Measurements from ENCODE around the gene PSMD9. TPM values are rescaled to one million over a fixed set of nuclear protein-coding genes. Genes with fewer than 3 reads are reported as not detected.

The PSMD9 gene
- total RNA-seq, 1 donor from 2014 or later: 49.8 TPM

GRCh38 chr12:121937654-121938053, 49.1 kb downstream of the PSMD9 start:
- peak in 1 of 2 donors; percentile 11 for DNase-seq (ENCODE audit: low spot score in 2 of 2)
- Histone ChIP-seq H3K4me3 (no peak overlapping the region), H3K27ac (no peak overlapping the region), H3K36me3 (peaks cover 0 to under 1% of the 10 kb centered on the region in 2 donors), H3K9me3 (no peaks in the 10 kb centered on the region), H3K4me1 (no peaks in the 10 kb centered on the region), H3K27me3 (no peaks in the 10 kb centered on the region)
- TF ChIP-seq, protein P1, sequence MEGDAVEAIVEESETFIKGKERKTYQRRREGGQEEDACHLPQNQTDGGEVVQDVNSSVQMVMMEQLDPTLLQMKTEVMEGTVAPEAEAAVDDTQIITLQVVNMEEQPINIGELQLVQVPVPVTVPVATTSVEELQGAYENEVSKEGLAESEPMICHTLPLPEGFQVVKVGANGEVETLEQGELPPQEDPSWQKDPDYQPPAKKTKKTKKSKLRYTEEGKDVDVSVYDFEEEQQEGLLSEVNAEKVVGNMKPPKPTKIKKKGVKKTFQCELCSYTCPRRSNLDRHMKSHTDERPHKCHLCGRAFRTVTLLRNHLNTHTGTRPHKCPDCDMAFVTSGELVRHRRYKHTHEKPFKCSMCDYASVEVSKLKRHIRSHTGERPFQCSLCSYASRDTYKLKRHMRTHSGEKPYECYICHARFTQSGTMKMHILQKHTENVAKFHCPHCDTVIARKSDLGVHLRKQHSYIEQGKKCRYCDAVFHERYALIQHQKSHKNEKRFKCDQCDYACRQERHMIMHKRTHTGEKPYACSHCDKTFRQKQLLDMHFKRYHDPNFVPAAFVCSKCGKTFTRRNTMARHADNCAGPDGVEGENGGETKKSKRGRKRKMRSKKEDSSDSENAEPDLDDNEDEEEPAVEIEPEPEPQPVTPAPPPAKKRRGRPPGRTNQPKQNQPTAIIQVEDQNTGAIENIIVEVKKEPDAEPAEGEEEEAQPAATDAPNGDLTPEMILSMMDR (IDR thresholded peaks at IDR 0.05): no peak
- intact Hi-C loops (cut with DNase I): no loop called here

DNA sequence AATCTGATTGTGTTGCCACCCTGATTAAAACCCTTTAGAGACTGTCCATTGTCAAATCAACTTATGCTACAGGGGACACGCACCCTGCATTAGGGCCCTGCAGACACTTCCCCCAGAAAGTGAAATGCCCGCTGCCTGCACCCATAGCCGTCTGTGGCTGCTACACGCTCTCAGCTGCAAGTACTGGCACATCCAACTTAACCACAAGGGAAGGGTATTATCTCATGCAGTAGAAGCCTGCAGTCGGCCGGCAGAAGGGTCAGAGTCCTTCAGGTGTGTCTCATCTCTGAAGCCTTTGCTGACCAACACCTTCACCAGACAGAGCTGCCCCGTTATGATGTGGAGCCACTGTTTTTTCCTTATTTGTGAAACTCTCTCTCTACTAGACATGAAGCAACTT, 50.6 kb downstream of the PSMD9 start:
- DNase-seq (ENCODE audit: low spot score in 2 of 2): peak in 1 of 2 donors; percentile 18
- peaks cover 0 to 3% of the 10 kb centered on the region in 2 donors for H3K36me3 ChIP-seq
- H3K9me3 ChIP-seq: no peaks in the 10 kb centered on the region
- H3K4me1 ChIP-seq: no peaks in the 10 kb centered on the region
- no peak overlapping the region for H3K27ac ChIP-seq
- no peak overlapping the region for H3K4me3 ChIP-seq
- TF ChIP-seq, protein P1 (IDR thresholded peaks at IDR 0.05): no peak
- intact Hi-C loops (cut with DNase I): no loop called here
- H3K27me3 ChIP-seq: no peaks in the 10 kb centered on the region

DNA sequence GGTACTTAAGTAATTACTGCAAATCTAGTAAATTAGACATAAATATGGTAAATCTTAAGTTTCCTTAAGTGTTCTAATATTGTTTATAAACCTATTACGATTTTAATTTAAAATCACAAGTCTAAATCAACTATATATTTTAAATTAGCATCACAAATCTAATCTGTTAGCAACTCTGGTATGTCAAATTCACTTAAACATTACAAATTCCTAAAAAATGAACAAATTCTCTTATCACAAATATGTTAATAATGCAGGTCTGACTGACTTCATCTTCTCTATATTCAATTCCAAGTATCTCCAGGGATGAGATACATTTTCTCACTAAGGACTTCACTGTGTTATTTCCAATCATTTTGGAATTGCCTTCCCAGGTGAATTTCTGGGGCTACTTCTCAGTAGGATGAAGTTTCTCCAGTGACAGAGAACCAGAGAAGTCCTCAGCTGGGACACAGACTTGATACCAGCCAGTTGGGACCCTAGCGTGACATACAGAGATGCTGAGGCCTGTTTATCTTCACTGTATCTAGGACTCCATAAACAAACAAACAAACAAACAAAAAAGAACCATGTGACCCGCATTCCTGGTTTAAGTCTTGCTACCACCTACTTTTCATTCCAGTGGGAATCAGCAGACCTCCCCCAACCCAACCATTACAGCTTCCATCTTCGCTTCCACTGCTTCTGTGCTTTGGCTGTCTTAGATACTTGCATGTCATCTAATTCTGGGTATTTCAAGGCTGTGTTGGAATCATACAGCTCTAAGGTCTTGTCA, 51.6 kb downstream of the PSMD9 start:
- Histone ChIP-seq H3K27me3 (no peaks in the 10 kb centered on the region), H3K4me3 (no peak overlapping the region), H3K9me3 (no peaks in the 10 kb centered on the region), H3K4me1 (no peaks in the 10 kb centered on the region), H3K27ac (no peak overlapping the region), H3K36me3 (peaks cover 0 to 3% of the 10 kb centered on the region in 2 donors)
- TF ChIP-seq, protein P1 (IDR thresholded peaks at IDR 0.05): no peak
- intact Hi-C loops (cut with DNase I): no loop called here
- no peak for DNase-seq (ENCODE audit: low spot score in 2 of 2)

DNA sequence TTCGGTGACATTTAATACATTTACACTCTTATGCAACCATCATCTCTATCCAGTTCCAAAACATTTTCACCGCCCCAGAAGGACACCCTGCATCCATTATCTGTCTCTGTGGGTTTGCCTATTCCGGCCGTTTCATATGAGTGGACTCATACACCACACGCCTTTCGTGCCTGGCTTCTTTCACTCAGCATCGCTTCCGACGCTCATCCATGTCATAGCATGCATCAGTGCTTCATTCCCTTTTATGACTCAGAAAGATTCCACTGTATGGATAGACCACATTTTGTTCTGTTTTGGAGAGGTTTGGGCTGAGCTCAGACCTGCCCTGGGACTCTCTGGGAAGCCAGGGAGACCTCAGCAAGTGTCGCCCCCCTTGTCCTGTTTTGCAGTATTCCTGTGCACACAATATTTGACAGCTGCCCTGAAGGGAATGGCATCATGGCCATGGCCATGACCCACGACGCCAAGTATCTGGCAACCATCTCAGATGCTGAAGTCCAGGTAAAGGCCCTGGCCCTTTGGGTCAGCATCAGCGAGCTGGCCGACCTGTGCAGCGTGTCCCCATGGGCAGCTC, 53.6 kb downstream of the PSMD9 start:
- Histone ChIP-seq H3K27ac (no peak overlapping the region), H3K4me1 (no peaks in the 10 kb centered on the region), H3K27me3 (no peaks in the 10 kb centered on the region), H3K36me3 (peaks cover 0 to 3% of the 10 kb centered on the region in 2 donors), H3K9me3 (no peaks in the 10 kb centered on the region), H3K4me3 (no peak overlapping the region)
- intact Hi-C loops (cut with DNase I): no loop called here
- TF ChIP-seq, protein P1 (IDR thresholded peaks at IDR 0.05): no peak
- DNase-seq (ENCODE audit: low spot score in 2 of 2): no peak

DNA sequence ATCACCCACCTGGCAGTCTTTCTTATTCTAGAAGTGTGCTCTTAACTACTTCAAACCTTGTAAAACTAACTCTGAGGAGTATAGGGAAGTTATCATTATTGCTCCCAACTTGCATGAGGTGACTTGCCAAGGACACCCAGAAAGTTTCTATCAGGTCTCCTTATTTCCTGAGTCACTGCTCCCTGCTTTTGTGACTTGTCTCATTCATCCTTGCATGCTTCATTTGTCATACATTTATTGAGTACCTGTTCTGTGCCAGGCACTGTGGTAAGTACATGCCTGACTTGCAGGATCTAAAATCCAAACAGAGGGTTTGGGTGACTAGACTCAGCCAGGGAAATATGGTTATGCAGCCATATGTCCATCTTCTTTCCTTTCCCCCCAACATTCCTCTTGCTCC, 55.3 kb downstream of the PSMD9 start:
- no peak for DNase-seq (ENCODE audit: low spot score in 2 of 2)
- TF ChIP-seq, protein P1 (IDR thresholded peaks at IDR 0.05): no peak
- Histone ChIP-seq H3K4me3 (no peak overlapping the region), H3K27me3 (no peaks in the 10 kb centered on the region), H3K27ac (no peak overlapping the region), H3K9me3 (no peaks in the 10 kb centered on the region), H3K4me1 (no peaks in the 10 kb centered on the region), H3K36me3 (peaks cover 0 to 3% of the 10 kb centered on the region in 2 donors)
- intact Hi-C loops (cut with DNase I): no loop called here
